GM21717 (cell line): ENCODE data around the gene CBR1.
A peak's percentile ranks its signal among the peaks of the same experiment; 100 is the strongest.
"Not testable (repeated sequence)": the region's sequence is repeated elsewhere in the genome, so short reads cannot be mapped to it uniquely, and the experiment has no call there.

Experiments used
- ATAC-seq: cut with Tn5 transposase; IDR thresholded peaks from one replicate; pipeline ENCODE4 v1.9.1; 2021; ENCODE audit warnings: mild to moderate bottlenecking, moderate library complexity; ENCODE audit not compliant: unreplicated experiment

The CBR1 gene

GRCh38 chr21:36047139-36047538 lies 22.7 kb upstream of the CBR1 start:
- no peak for ATAC-seq

- ATAC-seq = no peak
Measured at GRCh38 chr21:36048357-36048756, 21.5 kb upstream of the CBR1 start.

- no peak for ATAC-seq
Measured at GRCh38 chr21:36052860-36053714, 16.7 kb upstream of the CBR1 start.

GRCh38 chr21:36053715-36054062 lies 16.1 kb upstream of the CBR1 start:
- no peak for ATAC-seq

GRCh38 chr21:36055551-36055950 lies 14.3 kb upstream of the CBR1 start:
- no peak for ATAC-seq

GRCh38 chr21:36059823-36060158 lies 10.0 kb upstream of the CBR1 start:
- peak; percentile 34 for ATAC-seq

GRCh38 chr21:36060159-36060921 lies 9.5 kb upstream of the CBR1 start, which contains the start of gene SETD4:
Gene SETD4, minus strand, starts transcription at chr21:36060526. Its CDS starts 1,638 bp downstream, at chr21:36058888.
- ATAC-seq = peak; percentile 86

GRCh38 chr21:36061445-36061844 lies 8.4 kb upstream of the CBR1 start:
- no peak for ATAC-seq

- ATAC-seq = no peak
Measured at GRCh38 chr21:36063375-36064084, 6.3 kb upstream of the CBR1 start.

- ATAC-seq = no peak
Measured at GRCh38 chr21:36064085-36064460, 5.8 kb upstream of the CBR1 start.

GRCh38 chr21:36065497-36066036 lies 4.3 kb upstream of the CBR1 start:
- ATAC-seq = no peak

GRCh38 chr21:36068748-36069398 lies 951 bp upstream of the CBR1 start:
- no peak for ATAC-seq

- no peak for ATAC-seq
Measured at GRCh38 chr21:36070999-36071398, 1.2 kb downstream of the CBR1 start.

- ATAC-seq = no peak
Measured at GRCh38 chr21:36072453-36073162, 2.8 kb downstream of the CBR1 start.

GRCh38 chr21:36073181-36073580 lies 3.4 kb downstream of the CBR1 start:
- no peak for ATAC-seq

- ATAC-seq = not testable (repeated sequence)
Measured at GRCh38 chr21:36073911-36074310, 4.1 kb downstream of the CBR1 start.

GRCh38 chr21:36075171-36075570 lies 5.3 kb downstream of the CBR1 start:
- ATAC-seq = no peak

- ATAC-seq = no peak
Measured at GRCh38 chr21:36075953-36076352, 6.1 kb downstream of the CBR1 start.

- ATAC-seq = no peak
Measured at GRCh38 chr21:36076878-36077655, 7.2 kb downstream of the CBR1 start.
